Germinal center (tissue), 1 donor: ENCODE data around the gene CACNG7.

Source experiments
- DNase-seq: peaks from one replicate; pipeline ENCODE4 v3.0.0; 2012; ENCODE audit warnings: mixed read lengths, low spot score

Gene CACNG7

DNA sequence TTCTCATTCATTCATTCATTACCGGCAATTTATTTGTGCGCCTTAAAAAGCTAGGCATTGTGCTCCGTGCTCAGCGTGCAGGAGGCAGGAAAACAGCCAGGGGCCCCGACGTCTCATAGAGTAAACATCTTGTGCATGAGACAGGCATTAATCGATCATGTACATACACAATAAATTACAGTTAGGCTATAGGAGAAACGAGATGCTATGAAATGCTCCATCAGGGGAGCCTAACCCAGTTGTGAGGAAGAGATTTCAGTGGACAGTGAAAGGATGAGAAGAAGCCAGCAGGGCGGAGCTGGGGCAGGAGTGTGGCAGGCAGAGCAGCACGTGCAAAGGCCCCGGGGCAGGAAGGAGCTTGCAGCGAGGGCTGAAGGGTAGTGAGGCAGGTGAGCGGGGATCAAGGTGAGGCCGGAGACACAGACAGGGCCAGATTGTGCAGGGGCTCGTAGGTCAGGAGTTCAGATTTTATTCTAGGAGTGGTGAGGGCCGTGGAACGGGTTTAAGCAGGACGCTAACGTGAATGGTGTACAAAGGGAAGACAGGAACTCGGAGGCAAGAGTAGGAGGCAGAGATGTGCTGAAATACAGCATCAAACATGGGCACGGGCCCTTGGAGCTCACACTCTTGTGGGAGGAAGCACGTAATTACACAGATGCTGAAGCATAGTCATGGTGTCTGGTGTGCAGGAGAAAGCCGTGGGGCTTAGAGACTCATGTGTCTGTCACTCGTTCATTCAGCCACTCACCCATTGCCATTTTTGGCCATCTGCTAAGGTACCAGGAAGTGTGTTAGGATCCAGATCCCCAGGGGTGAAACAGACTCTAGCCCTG lies 74.6 kb downstream of the CACNG7 start:
- no peak for DNase-seq

DNA sequence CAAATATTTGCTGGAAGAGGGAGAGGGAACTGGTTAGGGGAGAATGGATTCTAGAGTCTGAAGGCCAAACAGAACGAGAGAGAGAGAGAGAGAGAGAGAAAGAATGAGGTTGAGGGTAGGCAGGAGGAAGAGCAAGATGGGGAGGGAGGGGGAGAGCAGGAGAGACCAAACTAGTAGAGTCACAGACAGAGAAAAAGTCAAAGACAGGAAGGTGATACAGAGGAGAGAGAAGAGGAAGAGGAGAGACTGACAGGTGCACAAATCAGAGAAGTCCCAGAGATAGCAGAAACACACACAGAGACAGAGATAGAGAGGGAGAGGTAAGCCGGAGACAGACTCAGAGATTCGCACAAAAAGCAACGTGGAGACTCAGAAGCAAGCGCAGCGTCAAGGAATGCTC lies 76.8 kb downstream of the CACNG7 start:
- no peak for DNase-seq

DNA sequence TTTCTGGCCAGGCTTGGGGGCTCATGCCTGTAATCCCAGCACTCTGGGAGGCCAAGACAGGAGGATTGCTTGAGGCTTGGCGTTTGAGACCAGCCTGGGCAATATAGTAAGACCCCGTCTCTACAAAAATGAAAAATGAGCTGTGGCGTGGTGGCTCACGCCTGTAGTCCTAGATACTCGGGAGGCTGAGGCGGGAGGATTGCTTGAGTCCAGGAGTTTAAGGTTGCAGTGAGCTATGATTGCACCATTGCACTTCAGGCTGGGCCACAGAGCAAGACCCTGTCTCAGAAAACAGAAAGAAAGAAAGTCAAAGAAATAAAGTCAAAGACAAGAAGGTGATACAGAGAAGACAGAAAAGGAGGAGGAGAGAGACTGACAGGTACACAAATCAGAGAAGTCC lies 79.9 kb downstream of the CACNG7 start:
- DNase-seq: no peak

DNA sequence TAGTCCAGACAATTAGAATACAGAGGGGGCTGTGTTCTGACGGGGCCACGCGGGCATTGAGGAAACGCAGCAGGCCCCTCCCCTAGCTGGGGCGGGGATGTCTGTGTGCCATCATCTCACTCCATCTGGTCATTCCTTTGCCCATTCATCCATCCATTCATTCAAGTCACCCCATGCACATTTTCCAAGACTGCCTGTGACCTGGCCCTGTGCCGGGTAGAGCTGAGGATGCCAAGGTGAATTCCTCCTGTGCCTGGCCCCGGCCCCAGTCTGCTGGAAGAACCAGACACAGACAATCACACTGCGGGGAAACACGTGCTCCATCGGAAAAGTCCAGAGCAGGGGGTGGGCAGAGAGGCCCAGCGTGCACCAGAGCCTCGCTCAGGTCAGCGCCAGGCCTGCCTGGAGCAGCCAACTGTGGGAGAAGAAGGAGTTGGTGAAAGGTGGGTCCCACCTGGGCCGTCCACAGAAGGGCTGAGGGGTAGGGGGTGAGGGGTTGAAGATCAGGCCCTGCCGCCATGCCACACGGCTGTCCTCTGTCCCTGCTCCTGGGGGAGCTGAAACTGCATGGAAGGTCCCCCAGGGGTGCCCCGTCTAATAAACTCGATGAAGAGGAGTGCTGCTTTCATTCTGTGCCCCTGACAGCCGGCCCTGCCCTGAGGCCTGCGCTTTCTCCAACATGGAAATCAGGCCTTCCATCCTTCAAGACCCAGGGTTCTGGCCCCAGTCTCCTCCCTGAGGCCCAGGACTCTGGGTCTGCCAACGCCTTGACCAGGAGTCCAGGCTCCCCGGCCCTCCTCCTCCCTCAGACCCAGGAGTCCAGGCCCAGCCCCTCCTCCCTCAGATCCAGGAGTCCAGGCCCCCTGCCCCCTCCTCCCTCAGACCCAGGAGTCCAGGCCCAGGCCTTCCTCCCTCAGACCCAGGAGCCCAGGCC lies 80.8 kb downstream of the CACNG7 start:
- no peak for DNase-seq

DNA sequence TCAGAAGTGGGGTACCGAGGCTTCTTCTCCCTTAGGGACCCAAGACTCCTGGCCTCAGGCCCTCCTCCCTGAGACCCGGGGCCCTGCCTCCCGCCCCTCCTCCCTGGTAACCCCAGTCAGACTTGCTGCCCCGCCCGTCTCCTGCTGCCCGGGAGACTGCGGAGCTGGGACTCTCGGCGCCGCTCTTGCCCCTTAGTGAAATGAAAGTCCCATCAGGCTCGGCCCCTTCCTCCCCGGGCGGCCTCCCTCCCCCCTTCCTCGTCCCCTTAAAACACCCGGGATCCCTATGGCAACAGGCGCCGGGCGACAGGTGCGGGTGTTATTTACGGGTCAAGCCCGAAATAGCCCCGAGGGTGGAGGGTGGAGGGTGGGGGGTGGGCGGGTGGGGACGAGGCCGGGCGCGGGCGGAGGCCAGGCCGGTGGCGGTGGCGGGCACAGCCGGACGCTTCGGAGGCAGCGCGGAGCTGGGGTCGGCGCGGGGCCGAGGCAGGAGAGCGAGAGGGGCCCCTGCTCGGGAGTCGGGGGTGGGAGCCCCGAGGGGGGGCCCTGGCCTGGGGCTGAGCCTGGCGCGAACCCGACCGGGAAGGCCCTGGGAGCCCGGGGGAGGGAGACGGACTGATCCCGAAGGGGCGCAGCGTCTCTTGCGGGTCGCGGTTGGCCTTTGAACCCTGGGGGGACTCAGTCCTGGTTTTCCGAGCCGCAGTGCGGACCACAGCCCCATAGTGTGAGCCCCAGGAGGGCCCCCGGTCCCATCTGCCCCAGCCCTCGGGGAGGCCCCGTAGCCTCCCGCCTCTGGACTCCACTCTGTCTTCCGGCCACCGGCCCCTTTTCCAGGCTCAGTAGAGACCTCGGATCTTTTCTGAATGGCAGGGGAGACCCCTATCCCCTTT lies 82.4 kb downstream of the CACNG7 start, which contains the start of gene CACNG6:
Gene CACNG6, plus strand, starts transcription at position 414 of the 890 bp plus-strand sequence. CDS start 1,241 bp downstream, outside the sequence.
- DNase-seq: no peak

DNA sequence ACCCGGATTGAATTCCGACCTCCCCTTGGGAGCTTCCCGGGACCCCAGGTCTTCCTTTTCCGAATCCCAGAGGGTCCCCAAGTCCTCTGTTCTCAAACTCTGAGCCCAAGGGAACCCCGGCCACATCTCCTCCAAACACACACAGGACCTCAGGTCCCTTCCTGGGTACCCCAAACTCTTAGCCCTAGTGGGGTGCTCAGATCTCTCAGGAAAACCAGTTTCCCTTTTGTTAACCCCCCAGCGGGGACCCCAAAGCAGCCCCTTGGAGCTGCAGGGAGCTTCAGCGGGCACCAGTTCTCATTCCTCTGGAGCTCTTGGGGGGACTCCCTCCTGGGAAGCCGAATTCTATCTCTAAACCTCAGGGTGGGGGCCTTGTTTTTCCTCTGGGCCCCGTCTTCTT lies 83.1 kb downstream of the CACNG7 start:
- DNase-seq: no peak

DNA sequence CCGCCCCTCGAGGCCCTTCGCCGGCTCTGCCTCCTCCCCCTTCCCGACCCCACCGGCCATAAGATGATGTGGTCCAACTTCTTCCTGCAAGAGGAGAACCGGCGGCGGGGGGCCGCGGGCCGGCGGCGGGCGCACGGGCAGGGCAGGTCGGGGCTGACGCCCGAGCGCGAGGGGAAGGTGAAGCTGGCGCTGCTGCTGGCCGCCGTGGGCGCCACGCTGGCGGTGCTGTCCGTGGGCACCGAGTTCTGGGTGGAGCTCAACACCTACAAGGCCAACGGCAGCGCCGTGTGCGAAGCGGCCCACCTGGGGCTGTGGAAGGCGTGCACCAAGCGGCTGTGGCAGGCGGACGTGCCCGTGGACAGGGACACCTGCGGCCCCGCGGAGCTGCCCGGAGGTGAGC lies 83.7 kb downstream of the CACNG7 start:
- DNase-seq: no peak

DNA sequence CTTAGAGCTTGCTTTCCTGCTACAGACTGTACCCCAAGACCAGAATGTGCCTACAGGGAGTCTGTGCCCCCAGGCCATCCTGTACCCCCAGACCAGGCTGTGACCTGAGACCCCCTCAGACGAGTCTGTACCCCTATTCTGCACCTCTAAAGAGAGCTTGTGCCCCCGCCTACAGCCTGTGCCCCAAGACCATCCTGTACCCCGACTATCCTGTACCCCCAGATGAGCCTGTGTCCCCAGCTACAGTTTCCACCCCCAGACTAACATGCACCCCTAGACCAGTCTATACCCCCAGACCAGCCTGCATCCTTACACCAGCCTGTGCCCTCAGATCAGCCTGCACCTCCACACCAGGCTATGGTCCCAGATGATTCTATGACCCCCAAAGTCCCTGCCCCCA lies 84.4 kb downstream of the CACNG7 start:
- no peak for DNase-seq
